HT1080 (cell line): ENCODE data around the gene OPTN. TPM values are rescaled to one million over a fixed set of nuclear protein-coding genes. Genes with fewer than 3 reads are reported as not detected.
"Not testable (repeated sequence)": the region's sequence is repeated elsewhere in the genome, so short reads cannot be mapped to it uniquely, and the experiment has no call there.

ENCODE experiments used
- DNase-seq: peaks from one replicate; pipeline ENCODE4 v3.0.0-alpha.2; 2015; ENCODE audit warnings: low read depth
- total RNA-seq: library from RNA; depleted of rRNA; stranded (reverse); fragments of >200 nt; shearing (Covaris generic); gene quantifications from 2 replicates; pipeline ENCODE4 v1.2.3, GENCODE V29; 2014

OPTN gene
- total RNA-seq, 1 experiment from 2014 or later: 24.3 TPM

GRCh38 chr10:13118784-13119410 is 18.9 kb downstream of the OPTN start:
- DNase-seq: no peak

DNA sequence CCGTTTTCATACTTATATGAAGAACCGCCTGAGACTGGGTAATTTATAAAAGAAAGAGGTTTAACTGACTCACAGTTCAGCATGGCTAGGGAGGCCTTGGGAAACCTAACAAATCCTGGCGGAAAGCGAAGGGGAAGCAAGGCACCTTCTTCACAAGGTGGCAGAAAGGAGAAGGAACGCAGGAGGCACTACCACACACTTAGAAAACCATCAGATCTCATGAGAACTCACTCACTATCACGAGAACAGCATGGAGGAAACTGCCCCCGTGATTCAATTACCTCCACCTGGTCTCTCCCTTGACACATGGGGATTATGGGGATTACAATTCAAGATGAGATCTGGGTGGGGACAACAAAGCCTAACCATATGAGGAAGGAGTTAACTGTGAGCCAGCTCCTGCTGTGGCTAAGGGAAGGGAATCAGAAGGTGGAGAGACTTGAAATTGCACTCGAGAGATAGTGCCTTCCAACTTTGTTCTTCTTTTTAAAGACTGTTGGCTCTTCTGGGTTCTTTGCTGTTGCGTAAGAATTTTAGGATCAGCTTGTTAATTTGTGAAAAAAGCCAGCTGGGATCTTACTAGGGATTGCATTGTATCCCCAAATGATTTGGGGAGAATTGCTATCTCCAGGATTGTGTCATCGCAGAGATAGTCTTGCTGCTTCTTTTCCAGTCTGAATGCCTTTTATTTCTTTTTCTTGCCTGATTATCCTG is 21.0 kb downstream of the OPTN start:
- no peak for DNase-seq

- no peak for DNase-seq
These were observed 21.5 kb downstream of the OPTN start for GRCh38 chr10:13121500-13121854.

DNA sequence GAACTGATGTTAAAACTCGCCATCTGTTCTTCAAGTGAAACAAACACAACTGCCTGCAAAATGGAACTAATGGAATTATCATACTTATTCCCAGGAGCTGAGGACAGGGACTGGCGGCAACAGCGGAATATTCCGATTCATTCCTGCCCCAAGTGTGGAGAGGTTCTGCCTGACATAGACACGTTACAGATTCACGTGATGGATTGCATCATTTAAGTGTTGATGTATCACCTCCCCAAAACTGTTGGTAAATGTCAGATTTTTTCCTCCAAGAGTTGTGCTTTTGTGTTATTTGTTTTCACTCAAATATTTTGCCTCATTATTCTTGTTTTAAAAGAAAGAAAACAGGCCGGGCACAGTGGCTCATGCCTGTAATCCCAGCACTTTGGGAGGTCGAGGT is 36.7 kb downstream of the OPTN start:
- DNase-seq: no peak

DNA sequence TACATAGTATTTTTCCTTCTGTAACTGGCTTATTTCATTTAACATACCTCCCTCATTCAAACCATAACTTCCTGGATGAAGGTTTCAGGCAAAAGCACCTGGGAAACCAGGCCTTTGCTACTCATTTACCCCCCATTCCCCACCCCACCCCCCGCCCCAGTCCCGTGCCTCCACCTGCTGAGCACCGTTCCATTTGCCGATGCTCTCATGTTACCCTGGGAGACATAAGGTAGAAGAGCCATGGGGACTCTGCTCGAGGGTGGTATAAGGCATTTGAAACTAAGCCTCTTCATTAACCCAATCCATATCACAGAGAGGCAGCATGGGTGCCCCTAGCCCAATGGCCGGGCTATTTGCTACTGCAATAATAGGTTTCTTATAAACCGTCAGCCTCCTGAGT is 39.2 kb downstream of the OPTN start:
- no peak for DNase-seq

DNA sequence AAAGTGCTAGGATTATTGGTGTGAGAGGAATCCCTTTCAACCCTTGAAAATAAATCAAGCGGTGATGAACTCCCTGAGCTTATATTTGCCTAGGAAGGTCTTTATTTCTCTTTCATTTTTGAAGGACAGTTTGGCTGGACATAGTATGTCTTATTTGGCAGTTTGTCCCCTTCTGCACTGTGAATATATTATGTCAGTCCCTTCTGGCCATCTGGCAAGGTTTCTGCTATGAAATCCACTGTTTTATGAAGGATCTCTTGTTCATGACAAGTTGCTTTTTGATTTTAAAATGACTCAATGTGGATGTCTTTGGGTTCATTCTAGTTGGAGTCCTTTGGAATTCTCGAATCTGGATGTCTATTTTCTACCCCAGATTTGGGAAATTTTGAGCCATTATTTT is 39.7 kb downstream of the OPTN start:
- DNase-seq: no peak

DNA sequence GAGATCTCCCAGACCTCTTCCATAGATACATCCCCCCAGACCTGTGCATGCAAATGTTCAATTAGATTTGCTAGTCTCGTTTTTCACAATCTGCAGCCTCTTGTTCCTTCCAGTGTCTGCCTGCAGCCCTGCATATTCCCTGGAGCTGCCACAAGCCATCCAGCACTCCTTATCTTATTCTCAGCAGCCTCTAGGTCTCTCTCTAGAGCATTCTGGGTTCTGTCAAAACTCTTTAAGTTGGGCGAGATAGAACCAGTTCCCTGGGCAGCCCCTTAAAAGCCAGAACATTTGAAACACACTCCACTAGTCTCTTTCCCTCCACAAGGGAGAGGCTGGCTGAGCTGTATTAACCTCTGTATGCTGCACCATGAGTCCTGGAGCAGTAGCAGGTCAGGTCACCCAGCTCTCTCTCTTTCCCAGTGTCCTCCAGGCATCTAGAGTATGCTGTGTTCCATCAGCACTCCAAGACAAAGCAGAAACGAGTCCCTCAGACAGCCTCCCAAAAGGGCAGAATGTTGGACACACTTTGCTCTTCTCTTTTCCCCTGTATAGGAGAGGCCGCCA is 40.7 kb downstream of the OPTN start:
- DNase-seq: no peak

DNA sequence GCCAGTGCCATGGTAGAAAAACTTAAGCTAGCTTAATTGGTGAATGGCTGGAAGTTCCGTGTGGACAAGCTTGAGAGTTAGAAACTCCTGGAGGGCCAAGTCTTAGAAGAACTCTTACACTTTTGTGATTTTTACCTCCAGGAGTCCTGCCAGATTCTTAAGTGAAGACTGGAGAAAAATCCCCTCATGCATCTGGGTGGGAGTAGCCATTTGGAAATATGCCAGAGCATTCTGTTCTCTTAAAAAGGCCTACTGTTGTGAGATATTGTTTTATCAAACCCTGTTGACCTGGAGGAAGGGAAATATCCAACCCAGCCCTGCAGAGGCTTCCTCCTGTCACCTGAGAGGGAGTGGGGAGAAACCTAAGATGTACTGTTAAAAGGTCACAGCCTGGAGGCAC is 43.8 kb downstream of the OPTN start:
- no peak for DNase-seq

GRCh38 chr10:13144814-13145213 is 44.9 kb downstream of the OPTN start:
- DNase-seq: no peak

- no peak for DNase-seq
These were observed 46.4 kb downstream of the OPTN start for GRCh38 chr10:13146379-13146778.

DNA sequence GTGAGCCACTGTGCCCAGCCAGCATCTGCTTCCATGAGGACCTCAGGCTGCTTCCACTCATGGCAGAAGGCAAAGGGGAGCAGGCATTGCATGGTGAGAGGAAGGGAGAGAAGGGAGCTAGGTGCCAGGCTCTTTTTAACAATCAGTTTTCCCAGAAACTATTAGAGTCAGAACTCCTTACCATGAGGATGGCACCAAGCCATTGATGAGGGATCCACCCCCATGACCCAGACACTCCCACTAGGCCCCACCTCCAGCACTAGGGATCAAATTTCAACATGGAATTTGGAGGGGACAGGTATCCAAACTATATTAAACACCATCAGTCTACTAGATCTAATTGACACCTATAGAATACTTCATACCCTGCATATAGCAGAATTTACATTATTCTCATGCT is 47.2 kb downstream of the OPTN start:
- DNase-seq: no peak

- DNase-seq: no peak
These were observed 52.3 kb downstream of the OPTN start for GRCh38 chr10:13152296-13152695.

GRCh38 chr10:13155860-13156259 is 55.9 kb downstream of the OPTN start:
- not testable (repeated sequence) for DNase-seq

GRCh38 chr10:13158401-13158800 is 58.4 kb downstream of the OPTN start:
- no peak for DNase-seq

- peak; percentile 99 for DNase-seq
These were observed 61.2 kb downstream of the OPTN start, which contains the start of gene MCM10 for GRCh38 chr10:13160934-13161856. Gene MCM10, plus strand, starts transcription at chr10:13161558. Its CDS starts 2,645 bp downstream, at chr10:13164203.

DNA sequence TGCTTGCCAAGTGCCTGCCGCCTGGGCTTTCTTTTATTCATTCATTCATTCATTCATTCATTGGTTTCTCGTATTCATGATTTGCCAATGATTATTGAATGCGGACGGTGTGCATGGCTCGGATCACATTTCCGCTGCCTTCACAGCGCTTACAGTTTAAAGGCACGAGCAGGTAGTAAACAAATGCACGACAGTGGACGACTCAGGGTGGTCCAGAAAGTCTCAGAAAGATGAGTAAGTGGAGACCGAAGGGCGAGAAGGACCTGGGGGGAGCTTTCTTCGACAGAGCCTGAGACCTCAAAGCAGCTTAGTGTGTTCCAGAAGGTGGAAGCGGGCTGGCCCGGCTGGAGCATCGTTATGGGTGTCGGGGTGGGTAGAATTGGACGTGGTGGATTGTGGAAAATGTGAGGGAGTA is 61.9 kb downstream of the OPTN start:
- no peak for DNase-seq

DNA sequence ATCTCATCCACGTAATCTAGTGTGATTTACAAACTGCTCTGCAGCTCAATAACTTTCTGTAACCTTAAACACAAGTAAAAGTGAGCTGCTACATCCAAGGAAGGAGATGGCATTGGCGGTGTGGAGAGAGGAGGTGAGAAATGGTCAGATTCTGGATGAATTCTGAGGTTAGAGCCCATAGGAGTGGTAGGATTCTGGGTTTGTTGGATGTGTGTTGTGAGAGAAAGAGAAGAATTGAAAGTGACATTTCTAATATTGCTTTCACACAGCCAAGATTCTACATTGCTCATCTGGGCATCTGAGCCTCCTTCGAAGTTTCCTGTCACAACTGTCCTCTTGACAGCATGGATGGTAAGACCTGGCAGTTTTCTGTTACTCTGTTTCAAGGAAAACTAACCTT is 63.9 kb downstream of the OPTN start:
- DNase-seq: no peak

- DNase-seq: no peak
These were observed 65.2 kb downstream of the OPTN start for GRCh38 chr10:13165177-13165576.

DNA sequence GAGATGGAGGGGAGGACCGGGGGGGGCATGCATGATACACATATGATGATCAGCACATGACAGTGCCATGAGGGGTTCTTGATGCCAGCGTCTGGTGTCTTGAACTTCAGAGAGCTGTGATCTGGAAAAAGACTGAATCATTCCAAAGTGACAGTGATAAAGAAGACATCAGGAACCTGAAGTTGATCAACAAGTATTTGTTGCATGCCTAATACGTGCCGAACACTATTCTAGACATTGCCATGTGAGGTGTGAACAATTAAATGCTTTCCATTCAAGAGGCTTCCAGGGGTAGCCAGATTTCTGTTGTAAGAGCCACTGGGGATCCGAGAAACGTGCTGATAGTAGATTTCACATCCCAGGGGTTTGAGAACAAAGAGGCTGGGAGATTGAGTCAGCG is 67.6 kb downstream of the OPTN start:
- no peak for DNase-seq

DNA sequence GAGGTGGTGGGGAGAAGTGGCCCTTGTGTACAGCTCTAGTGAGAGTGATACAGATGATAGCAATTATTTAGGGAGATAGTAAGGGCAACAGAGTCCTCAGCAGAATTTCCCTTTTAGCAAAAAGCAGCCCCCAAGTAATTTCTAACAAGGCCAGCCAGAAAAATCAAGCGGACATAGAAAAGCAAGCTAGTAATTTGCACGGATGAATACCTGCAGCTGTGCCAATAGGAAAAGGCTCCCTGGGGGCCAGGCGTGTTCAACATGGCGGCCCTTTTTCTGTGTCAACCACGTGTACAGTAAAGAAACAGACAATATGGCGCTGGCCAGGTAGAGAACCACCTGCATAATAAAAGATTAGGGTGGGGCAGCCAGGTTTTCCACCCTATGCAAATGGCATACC is 68.8 kb downstream of the OPTN start:
- DNase-seq: no peak

DNA sequence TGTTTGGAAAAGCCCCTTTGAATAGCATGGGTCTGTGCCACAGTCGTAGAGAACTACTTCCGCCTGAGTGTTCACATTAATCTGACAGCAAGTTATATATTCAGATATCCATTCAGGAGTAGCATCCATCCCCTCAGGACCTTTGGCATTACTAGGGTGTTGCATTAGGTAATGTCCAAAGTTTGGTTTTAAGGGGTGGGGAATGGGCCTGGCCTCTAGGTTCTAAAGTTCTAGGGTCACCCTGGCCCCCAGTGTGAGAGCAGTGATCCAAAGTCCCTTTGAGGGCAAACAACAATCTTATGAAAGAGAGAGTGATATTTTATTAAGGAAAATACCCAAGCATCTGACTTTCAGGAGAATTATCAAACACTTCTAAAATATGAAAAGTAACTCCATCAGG is 73.7 kb downstream of the OPTN start:
- DNase-seq: no peak

DNA sequence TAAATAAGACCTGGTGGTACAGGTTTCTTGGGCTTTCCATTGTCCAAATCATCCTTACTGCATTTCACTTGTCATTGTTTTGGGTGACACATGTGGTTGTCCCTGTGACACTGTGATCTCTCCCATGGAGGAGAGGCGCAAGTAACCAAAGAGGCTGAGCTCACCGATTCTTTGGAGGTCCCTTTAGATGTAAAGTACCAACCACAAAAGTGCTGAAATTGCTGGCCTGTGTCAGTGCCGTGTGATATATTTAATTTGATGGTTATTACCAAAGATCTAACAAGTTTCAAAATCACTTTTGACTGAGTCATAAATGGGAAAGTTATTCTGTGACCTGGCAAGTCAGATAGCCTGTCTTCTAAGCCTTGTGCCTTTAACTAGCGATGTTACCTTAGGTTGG is 80.8 kb downstream of the OPTN start:
- no peak for DNase-seq
